ENCODE measurements around the gene ZNF420.

DNA sequence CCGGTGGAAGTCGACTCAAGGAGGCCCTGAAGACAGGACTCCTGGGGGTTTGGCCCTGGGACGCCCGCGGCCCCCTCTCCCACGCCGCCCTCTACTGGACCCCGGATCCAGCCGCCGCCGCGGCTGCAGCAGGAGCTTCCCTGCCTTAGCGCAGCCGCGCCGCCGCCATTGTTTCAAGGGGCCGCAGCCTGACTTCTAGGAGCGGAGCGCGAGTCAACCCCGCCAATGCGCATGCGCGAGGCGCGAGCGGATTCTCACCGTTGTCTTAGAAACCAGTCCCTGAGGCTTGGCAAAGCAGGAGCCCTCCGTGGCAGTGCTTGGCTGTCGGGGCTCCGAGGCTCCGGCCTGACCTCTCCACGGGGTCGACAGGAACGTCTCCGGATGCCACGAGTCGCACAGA is 19.1 kb upstream of the ZNF420 start:
- TF ChIP-seq POLR2AphosphoS5 (IDR thresholded peaks at IDR 0.05; ENCODE audit: insufficient read depth in 1 of 2, low read depth in 1 of 2) (no peak), POLR2A (IDR thresholded peaks at IDR 0.05) (no peak)
- TF ChIP-seq, protein P1, sequence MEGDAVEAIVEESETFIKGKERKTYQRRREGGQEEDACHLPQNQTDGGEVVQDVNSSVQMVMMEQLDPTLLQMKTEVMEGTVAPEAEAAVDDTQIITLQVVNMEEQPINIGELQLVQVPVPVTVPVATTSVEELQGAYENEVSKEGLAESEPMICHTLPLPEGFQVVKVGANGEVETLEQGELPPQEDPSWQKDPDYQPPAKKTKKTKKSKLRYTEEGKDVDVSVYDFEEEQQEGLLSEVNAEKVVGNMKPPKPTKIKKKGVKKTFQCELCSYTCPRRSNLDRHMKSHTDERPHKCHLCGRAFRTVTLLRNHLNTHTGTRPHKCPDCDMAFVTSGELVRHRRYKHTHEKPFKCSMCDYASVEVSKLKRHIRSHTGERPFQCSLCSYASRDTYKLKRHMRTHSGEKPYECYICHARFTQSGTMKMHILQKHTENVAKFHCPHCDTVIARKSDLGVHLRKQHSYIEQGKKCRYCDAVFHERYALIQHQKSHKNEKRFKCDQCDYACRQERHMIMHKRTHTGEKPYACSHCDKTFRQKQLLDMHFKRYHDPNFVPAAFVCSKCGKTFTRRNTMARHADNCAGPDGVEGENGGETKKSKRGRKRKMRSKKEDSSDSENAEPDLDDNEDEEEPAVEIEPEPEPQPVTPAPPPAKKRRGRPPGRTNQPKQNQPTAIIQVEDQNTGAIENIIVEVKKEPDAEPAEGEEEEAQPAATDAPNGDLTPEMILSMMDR (IDR thresholded peaks at IDR 0.05): no peak
